ENCODE results near the gene DCAF6.

The DCAF6 gene

DNA sequence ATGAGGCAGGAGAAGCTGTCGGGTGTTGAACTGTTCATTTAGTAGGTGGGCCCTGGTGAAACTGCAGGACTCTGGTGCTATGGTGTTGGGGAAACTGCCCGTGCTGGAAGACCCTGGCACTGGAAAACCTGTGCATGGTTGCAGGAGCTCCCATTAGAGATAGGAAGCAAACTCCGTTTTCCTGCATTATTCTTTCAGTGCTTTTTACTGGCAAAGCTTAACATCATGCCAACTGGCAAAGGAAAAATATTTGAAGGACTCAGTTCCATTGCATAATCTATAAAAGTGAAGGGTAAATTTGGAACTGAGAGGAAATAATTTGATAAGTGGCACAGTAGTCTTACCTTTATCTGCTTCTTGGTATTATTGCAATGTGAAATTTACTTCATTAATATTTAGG is 32.1 kb downstream of the DCAF6 start:
- no peak for DNase-seq

DNA sequence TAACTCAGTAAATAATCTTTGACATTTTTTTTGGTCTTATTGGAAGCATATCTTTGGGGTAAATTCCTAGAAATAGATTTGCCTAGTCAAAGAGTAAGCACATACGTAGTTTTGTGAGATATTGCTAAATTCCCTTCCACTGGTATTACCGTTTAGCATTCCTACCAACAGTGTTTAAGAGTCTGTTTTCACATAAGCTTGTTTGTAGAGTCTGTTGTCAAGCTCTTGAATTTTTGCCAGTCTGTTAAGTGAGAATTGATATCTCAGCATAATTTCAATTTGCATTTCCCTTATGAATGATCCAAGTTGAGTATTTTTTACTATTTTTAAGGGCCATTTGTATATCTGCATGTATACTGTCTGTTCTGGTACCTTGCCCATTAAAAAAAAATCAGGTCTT is 37.3 kb downstream of the DCAF6 start:
- DNase-seq = no peak

DNA sequence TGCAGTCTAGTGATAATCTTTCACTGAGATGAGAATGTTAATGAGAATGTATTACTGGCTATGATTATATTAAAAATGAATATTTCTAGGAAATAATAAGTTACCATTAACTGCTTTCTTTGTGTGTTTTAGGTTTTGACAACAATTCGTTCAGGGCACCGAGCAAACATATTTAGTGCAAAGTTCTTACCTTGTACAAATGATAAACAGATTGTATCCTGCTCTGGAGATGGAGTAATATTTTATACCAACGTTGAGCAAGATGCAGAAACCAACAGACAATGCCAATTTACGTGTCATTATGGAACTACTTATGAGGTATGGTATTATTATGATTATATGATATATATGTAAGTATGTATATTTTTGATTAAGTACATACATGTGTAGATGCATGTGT is 38.2 kb downstream of the DCAF6 start:
- no peak for DNase-seq

DNA sequence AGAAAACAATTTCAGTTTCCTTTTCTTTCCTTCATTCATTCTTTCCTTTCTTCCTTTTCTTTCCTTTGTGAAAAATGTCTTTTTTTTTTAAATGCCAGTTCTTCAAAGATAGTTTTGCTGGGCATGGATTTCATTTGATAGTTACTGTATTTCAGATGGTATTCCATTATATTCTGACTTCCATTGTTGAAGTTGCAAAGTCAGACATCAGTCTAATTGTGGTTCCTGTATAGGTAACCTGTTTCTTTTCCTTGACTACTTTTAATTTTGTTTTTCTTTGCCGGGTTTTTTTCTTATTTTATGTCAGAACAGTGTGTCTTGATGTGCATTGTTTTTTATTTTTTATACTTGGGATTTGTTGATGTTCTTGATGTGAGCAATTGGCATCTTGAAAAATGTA is 40.8 kb downstream of the DCAF6 start:
- no peak for DNase-seq

DNA sequence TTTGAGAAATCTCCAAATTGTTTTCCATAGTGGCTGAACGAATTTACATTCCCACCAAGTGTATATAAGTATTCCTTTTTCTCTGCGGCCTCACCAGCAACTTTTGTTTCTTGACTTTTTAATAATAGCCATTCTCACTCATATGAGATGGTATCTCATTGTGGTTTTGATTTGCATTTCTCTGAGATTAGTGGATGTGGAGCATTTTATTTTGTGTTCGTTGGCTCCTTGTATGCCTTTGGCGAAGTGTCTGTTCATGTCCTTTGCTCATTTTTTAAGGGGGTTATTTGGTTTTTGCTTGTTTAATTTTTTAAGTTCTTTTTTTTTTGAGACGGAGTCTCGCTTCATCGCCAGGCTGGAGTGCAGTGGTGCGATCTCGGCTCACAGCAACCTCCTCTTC is 45.5 kb downstream of the DCAF6 start:
- DNase-seq = no peak

DNA sequence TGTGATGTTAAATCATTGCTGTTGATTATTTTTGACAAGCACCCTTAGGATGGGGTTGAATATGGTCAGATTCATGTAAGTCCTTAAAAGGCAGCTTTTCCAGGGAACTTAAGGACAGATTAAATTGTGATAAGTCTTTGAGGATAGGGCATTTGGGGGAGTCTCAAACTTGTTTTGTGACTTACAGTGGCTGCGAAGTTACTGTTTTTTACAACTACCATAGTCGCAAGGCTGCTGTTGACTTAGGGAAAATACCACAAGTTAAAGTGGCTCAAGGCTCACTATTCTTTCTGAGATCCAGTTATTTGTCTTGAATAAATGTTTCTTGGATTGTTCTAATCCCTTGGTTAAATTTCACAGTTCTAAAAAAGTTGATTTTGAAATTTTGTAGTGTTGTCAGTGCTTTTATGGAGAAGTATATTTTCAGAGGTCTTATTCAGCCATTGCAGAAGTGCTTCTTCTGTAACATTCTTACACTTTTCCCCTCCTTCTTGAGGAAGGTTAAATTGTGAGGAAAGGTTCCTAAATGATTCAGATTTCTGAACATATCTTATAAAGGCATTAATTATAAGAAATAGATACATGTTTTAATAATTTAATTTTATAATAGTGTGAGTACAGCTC is 47.4 kb downstream of the DCAF6 start:
- DNase-seq = no peak

DNA sequence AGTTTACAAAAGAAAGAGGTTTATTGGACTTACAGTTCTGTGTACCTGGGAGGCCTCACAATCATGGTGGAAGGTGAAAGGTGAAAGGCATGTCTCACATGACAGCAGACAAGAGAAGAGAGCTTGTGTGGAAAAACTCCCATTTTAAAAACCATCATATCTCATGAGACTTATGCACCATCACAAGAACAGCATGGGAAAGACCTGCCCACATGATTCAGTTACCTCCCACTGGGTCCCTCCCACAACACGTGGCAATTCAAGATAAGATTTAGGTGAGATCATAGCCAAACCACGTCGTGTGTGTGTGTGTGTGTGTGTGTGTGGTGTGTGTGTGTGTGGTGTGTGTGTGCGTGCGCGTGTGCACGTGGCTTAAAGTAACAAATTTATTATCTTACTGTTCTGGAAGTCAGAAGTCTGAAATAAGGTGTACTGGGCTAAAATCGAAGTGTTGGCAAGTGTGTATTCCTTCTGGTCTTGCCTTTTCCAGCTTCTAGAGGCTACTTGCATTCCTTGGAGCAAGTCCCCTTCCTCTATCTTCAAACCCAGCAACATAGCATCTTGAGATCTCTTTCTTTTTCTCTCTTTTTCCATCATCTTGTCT is 48.5 kb downstream of the DCAF6 start:
- no peak for DNase-seq

DNA sequence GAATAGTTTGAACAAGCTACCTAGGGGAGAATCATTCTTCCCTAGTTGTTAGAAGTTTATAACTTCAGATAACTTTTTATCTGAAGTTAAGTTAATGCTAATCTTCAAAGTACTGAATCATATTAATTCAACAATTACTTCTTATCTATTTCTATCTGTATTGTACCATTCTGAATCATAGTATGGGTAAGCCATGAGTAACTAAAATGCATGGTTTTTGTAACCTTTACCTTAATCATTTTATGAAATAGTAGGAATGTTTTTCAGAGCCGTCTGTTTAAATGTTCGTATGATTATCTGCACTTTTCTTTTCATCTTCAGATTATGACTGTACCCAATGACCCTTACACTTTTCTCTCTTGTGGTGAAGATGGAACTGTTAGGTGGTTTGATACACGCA is 50.7 kb downstream of the DCAF6 start:
- DNase-seq = no peak

DNA sequence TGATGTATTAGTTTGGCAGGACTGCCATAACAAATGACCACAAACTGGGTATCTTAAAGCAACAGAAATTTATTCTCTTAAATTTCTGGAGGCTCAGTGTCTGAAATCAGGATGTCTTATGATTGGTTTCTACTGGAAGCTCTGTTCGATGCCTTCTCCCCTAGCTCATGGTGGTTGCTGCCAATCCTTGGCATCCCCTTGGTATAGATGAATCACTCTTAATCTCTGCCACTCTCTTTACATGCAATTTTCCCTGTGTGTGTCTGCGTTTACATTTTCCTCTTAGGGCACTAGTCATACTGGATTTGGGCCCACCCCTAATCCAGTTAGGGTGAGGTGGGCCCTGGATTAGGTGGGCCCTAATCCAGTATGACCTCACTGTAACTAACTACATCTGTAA is 55.1 kb downstream of the DCAF6 start:
- no peak for DNase-seq

DNA sequence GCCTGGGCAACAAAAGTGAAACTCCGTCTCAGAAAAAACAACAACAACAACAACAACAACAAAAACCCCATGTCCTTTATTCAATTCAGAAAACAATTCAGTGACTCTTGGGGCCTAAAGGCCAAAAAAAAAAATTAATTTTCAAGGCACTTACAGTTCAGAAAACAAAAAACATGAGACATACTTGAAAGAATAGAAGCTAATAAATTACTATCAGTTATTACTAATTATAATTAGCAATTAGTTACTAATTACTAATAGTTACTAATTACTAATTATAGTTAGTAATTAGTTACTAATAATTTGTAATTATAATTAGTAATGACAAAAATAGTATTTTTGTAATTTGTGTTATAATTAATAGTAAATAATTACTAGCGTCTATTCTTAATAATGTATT is 57.2 kb downstream of the DCAF6 start:
- DNase-seq = no peak

DNA sequence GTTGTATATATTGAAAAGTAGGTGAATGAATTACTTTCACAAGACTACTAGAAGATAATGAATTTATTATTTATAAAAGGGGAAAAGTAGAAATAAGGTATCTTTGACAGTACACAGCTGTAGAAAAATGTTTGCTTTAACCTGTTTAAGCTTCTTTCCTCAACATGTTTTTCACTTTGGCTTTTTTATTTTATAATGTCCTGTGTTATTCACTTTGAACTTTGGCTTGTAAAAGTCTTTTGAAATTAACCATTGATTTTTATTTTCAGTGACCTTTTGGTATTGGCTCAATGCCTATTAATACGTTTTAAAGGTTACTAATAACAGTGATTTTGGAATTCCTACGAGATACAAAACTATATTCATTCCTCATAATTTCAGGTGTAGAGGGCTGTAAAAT is 58.1 kb downstream of the DCAF6 start:
- no peak for DNase-seq

DNA sequence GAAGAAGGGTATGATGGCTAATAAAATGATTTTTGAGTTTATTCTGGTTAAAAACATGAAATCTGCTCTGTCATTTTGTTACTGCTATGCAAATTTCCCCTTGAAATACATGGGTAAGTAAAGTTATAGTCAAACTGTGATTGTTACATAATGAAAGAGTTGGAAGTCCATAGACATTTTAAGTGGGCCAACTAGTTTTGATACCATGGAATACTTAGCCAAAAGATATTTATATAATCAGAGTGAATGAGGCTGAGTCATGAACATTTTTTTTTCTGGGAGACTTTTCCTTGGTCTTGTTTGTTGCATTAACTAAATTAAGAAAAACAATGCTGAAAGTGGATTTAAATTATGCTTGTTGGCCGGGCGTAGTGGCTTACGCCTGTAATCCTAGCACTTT is 58.6 kb downstream of the DCAF6 start:
- DNase-seq = no peak

DNA sequence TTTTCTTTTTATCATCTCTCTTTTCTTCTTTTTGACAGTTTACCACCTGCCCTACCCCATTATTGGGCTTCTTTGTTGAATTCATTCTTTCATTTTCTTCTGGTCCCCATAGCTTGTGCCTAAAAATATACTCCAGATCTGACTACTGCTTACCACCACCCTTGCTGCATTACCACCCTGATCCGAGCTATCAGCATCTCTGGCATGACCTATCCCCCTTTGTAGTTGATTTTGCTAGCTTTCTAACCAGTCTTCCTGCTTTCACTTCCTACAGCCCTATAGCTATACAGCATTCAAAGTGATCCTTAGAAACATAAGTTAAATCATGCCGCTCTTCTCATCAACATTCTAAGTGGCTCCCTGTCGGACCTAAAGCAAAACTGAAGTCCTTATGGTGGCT is 59.8 kb downstream of the DCAF6 start:
- DNase-seq = no peak

DNA sequence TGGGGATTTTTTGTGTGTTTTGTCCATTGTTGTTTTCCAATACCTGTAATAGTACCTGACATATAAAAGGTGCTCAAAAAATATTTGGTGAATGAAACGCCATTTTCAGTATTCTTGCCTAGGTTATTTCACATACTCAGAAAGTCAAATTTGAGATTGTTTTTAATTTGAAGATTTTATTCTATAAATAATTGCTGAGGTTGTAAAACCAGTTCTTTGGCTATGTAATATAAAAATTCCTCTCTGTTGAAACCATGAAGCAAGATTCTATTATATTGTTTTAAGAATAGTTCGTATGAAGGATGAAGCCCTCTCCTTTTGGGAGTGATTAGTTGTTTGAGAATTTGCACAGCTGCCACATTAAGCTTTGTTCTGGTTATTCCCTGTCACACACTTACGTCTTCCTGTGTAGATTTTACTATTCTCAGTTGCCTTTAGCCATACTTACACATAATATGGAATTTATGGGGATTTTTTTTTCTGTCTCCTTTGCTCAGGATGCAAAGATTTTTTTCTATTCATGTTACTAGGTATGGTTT is 60.6 kb downstream of the DCAF6 start:
- DNase-seq = no peak

DNA sequence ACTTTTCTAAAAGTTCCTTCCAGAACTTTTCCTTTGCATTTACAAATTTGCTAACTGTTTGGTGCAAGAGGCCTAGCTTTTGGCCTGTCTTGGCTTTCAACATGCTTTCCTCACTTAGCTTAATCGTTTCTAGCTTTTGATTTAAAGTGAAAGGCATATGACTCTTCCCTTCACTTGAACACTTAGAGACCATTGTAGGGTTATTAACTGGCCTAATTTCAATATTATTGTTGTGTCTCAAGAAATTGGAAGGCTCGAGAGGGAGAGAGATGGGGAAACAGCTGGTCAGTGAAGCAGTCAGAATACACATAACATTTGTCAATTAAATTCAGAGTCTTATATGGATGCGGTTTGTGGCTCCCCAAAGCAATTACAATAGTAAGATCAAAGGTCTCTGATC is 63.4 kb downstream of the DCAF6 start:
- DNase-seq = no peak

DNA sequence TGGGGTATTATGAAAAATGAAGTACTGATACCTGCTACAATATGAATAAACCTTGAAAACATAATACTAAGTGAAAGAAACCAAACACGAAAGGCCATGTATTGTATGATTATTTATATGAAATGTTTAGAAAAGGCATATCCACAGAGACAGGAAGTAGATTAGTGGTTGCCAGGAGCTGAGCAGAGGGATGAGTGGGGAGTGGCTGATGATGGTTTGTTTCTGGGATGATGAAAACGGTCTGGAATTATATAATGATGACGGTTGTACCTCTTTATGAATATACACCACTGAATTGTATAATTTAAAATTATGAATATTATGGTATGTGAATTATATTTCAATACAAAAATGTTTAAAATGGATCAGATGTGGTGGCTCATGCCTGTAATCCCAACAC is 64.2 kb downstream of the DCAF6 start:
- no peak for DNase-seq

DNA sequence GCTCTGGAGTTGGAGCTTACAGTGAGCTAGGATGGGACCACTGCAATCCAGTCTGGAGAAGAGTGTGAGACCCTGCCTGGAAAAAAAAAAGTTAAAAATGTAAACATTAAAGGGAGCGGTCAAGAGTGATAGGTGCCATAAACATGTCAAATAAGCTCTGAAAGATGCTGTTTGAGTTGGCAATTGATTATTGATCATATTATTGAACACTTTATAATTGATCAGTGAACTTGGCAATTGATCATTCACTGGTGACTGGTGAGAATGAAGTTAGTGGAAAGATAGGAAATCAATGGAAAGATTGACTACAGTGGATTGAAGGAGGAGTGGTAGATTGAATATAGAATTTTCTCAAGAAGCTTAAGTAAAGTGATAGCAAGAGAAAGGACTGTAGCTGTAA is 64.7 kb downstream of the DCAF6 start:
- no peak for DNase-seq

DNA sequence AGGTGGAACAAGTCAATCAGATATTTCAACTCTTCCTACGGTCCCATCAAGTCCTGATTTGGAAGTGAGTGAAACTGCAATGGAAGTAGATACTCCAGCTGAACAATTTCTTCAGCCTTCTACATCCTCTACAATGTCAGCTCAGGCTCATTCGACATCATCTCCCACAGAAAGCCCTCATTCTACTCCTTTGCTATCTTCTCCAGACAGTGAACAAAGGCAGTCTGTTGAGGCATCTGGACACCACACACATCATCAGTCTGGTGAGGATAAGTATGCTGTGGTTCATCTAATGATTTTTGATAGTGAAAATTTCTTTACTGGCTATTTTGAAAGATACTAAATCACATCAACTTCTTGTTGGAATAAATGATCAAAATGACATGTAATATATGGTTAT is 68.0 kb downstream of the DCAF6 start:
- DNase-seq = peak; percentile 28

DNA sequence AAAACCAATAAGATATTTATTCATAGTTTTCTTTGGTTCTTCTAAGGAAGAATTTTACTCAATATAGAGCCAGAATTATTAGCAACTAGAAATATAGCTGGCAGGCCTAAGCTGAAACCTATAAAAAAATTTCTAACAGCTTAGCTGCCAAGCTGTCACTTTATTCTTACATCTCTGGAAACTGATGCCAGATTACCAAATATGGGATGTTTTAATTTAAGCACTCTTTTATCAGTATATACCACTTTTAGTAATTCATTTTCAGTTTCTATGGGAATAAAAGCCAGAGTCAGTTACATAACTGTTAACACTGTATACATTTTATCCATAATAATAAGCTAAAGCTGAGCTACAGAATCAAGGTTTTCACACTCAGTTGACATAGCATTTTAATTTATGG is 69.0 kb downstream of the DCAF6 start:
- DNase-seq = no peak

DNA sequence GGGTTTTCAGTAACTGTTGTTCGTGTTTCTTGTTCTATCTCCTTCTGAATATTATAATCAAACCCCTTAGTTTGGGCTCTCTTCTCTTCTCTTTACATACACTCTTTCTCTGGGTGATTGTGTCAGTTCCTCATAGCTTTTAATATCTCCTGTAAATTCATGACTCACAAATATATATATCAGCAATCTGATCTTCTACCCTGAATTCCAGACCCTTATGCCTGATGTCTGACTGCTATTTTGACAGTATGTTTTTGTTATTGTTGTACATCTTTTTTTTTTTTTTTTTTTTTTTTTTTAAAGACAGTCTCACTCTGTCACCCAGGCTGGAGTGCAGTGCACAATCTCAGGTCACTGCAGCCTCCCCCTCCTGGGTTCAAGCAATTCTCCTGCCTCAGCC is 71.2 kb downstream of the DCAF6 start:
- no peak for DNase-seq

DNA sequence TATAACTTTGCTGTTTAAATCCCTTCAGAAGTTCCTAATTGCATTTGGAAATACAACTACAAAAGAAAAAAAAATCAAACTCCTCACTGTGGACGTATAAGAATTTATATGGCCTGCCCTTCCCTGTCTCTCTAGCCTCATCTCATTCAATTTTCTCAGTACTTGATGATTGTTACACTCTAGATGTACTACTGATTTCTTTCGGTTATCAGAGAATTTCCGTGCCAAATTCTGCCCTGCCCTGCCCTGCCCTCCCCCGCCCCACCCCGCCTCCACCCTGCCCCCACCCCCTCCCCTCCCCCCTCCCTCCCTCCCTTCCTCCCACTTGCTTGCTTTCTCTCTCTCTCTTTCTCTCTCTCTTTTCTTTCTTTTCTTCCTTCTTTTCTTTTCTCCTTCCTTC is 72.1 kb downstream of the DCAF6 start:
- no peak for DNase-seq

DNA sequence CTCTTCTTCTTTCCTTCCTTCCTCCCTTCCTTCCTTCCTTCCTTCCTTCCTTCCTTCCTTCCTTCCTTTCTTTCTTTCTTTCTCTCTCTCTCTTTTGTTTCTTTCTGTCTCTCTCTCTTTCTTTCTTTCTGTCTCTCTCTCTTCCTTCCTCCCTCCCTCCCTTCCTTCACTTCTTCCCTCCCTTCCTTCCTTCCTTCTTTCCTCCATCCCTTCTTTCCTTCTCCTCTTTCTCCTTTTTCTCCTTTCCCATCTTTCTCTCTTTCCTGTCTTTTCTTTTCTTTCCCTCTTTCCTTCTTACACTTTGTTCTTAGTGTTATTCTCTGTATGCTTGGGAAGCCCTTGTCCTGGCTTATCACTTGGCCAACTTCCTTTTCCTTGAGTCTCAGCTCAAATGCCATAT is 72.8 kb downstream of the DCAF6 start:
- DNase-seq = no peak

DNA sequence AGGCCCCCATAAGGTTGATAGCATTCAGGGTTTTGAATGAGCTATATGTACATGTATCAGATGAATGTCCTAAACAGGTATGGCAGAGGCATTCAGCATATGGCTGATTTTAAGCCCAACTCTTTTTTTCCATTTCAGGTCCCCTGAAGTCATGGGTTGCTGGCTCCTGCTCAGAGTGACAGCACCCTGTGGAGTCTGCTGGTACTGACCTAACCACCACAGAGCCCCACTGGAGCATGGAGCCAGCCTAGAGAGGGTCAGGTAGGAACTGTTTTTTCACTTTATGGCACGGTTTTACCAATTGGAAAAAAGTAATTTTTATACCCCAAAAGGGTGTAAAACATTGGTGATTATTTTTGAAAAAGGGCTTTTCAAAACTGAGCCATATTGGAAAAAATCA is 82.9 kb downstream of the DCAF6 start:
- no peak for DNase-seq

DNA sequence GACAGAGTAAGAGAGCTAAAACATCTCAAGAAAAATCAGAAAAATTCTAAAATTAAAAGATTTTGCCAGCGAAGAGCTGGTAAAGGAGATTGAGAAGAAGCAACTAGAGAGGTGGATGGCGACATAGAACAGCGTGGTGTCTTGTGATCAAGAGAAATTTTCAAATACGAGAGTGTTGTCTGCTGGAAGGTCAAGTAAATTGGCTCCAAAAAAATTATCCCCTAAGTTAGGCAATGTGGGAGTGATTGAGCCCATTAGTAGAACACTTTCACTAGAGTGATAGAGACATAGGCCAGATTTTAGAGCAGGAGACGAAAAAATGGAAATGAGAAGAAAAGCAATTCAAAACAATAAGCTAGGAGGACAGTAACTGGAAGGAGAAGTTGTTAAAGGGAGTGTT is 94.7 kb downstream of the DCAF6 start:
- DNase-seq = no peak

DNA sequence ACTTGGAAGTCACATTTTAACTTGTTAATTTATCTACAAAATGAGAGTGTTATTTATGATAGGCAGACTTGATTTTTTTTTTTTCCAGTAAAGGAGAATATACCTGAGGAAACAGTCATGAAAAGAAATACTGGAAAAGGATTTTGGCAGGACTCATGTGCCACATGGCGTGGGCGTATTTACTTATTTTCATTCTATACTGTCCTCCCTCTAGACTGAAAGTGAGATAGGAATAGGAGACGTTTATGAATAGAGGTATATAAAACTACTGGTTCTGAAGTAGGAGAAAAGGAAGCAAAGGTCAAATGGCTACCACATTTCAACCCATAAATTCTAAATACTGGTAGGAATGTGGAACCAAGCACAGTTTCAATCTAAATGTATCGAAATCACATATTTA is 95.1 kb downstream of the DCAF6 start:
- no peak for DNase-seq
